NCI-H460 (cell line): ENCODE measurements around the gene INPP4B. TPM values are rescaled to one million over a fixed set of nuclear protein-coding genes. Genes with fewer than 3 reads are reported as not detected.

Experiments
- DNase-seq: peaks from one replicate; pipeline ENCODE4 v3.0.0-alpha.2; 2016; ENCODE audit warnings: low read depth; ENCODE audit errors: extremely low read depth
- total RNA-seq: library from RNA; depleted of rRNA; stranded (reverse); fragments of >200 nt; shearing (Covaris generic); gene quantifications from 2 replicates; pipeline ENCODE4 v1.2.3, GENCODE V29; 2014

INPP4B gene
- total RNA-seq, 1 experiment from 2014 or later: 3.9 TPM

- no peak for DNase-seq
These were observed 348.5 kb downstream of the INPP4B start for GRCh38 chr4:142497606-142498005.

- no peak for DNase-seq
These were observed 352.6 kb downstream of the INPP4B start for GRCh38 chr4:142493255-142494110.

GRCh38 chr4:142485452-142485851, 360.6 kb downstream of the INPP4B start:
- DNase-seq: no peak

- DNase-seq: no peak
These were observed 365.9 kb downstream of the INPP4B start for GRCh38 chr4:142480244-142480643.

- no peak for DNase-seq
These were observed 370.4 kb downstream of the INPP4B start for GRCh38 chr4:142475663-142476062.

GRCh38 chr4:142474398-142475087, 371.6 kb downstream of the INPP4B start:
- DNase-seq: no peak

GRCh38 chr4:142473960-142474338, 372.2 kb downstream of the INPP4B start:
- no peak for DNase-seq

- DNase-seq: no peak
These were observed 372.7 kb downstream of the INPP4B start for GRCh38 chr4:142473218-142473959.

GRCh38 chr4:142467088-142467487, 379.0 kb downstream of the INPP4B start:
- no peak for DNase-seq

- no peak for DNase-seq
These were observed 380.6 kb downstream of the INPP4B start for GRCh38 chr4:142465526-142465925.

GRCh38 chr4:142463206-142463605, 382.9 kb downstream of the INPP4B start:
- no peak for DNase-seq

GRCh38 chr4:142452161-142452855, 393.8 kb downstream of the INPP4B start:
- no peak for DNase-seq

- no peak for DNase-seq
These were observed 396.2 kb downstream of the INPP4B start for GRCh38 chr4:142449771-142450373.

GRCh38 chr4:142447009-142447408, 399.1 kb downstream of the INPP4B start:
- no peak for DNase-seq

GRCh38 chr4:142443469-142443868, 402.6 kb downstream of the INPP4B start:
- DNase-seq: no peak

GRCh38 chr4:142440093-142440492, 406.0 kb downstream of the INPP4B start:
- DNase-seq: no peak

GRCh38 chr4:142435599-142436235, 410.4 kb downstream of the INPP4B start:
- no peak for DNase-seq

- DNase-seq: no peak
These were observed 411.4 kb downstream of the INPP4B start for GRCh38 chr4:142434519-142435224.

- DNase-seq: no peak
These were observed 417.4 kb downstream of the INPP4B start for GRCh38 chr4:142428715-142429114.
